Measurements from ENCODE around the gene SLC17A9.
"Not testable (repeated sequence)": the region's sequence is repeated elsewhere in the genome, so short reads cannot be mapped to it uniquely, and the experiment has no call there.

Gene SLC17A9

DNA sequence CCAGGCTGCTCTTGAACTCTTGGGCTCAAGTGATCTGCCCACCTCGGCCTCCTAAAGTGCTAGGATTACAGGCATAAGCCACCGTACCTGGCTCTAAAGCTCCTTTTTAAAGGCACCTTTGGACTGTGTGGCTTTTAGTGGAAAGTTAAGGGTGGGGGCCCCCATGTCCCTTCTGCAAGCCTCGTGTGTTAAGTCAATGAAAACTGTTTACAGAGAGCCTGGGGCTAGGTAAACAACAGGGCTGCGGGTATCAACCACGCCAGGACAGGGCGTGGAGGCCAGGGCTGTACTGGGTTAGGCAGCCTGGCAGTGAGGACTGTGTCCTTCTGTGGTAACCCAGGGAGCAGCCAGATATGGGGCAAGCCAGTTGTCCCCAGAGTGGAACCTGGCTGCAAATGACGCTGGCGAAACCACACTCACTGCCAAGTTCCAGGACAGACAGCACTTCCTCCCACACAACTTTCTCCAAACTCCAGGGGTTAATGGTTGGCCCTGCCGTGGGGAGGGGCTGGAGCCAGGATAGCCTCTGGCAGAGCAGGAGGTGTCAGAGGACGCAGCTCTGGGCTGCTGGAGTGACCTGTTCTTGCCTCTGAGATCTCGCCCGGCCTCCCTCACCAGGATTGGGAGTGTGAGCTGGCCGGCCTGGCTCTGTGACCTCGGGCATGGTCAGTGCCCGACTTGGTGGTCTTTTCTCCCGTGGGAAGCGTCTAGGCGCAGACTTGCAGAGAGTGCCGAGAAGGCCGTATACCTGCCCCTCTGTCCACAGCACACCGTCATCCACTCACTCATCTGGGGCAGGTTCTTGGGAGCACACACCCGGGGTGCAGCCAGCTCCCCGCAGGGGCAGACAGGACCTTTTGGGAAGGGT, 3.2 kb downstream of the SLC17A9 start:
- DNase-seq (ENCODE audit: low read depth in 1 of 2, low spot score in 1 of 2) = no peak

DNA sequence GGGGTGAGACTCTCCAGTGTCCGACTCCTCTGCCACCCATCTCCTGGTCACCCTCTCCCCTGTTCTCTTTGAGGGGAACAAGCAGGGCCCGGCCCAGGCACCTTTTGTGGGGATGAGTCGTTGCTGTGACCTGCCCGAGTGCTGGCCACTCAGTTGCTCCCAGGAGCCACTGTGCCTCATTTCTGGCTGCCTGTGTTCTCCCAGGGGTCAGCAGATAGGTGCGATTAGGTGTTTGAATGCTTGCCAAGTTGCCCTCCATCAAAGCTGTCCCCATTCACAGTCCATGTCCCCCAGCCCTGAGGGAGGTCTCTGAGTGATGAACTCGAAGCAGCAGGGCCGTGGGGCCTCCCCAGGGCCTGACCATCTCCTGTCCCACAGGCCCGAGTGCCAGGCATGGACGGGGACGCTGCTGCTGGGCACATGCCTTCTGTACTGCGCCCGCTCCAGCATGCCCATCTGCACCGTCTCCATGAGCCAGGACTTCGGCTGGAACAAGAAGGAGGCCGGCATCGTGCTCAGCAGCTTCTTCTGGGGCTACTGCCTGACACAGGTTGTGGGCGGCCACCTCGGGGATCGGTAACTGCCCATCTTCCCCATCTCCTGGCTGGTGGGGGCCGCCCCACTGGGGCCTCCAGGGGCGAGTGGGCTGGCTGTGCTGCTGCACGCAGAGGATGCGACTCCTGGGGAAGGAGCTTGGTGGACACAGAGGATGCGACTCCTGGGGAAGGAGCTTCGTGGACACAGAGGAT, 4.1 kb downstream of the SLC17A9 start:
- DNase-seq (ENCODE audit: low read depth in 1 of 2, low spot score in 1 of 2) = no peak

DNA sequence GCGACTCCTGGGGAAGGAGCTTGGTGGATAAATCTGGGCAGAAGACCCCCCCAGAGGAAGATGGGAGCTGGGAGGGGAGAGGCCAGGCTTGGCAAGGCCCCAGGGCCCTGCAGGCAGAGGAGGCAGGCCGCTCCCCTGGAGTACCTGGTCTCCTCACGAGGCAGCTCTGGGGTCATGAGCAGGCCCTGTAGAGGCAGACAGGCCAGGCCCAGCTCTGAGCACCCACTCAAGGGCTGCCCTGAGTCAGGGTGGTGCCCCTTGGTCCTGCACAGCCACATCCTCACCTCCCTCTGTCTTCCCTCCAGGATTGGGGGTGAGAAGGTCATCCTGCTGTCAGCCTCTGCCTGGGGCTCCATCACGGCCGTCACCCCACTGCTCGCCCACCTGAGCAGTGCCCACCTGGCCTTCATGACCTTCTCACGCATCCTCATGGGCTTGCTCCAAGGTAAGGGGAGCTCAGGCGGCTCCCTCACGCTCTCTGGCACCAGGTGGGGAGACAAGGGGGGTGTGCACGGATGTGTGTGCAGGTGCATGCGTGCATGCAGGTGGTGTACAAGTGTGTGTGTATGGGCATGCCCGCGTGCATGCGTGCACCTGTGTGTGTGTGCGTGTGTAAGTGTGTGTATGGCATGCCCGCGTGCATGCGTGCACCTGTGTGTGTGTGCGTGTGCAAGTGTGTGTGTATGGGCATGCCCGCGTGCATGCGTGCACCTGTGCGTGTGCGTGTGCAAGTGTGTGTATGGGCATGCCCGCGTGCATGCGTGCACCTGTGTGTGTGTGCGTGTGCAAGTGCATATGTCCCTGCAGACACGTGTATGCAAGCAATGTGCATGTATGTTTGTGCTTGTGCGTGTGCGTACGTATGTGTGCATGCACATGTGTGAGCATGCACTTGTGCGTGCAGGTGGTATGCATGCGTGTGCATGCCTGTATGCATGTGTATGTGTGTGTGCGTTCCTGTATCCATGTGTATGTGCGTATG, 4.9 kb downstream of the SLC17A9 start:
- no peak for DNase-seq (ENCODE audit: low read depth in 1 of 2, low spot score in 1 of 2)

DNA sequence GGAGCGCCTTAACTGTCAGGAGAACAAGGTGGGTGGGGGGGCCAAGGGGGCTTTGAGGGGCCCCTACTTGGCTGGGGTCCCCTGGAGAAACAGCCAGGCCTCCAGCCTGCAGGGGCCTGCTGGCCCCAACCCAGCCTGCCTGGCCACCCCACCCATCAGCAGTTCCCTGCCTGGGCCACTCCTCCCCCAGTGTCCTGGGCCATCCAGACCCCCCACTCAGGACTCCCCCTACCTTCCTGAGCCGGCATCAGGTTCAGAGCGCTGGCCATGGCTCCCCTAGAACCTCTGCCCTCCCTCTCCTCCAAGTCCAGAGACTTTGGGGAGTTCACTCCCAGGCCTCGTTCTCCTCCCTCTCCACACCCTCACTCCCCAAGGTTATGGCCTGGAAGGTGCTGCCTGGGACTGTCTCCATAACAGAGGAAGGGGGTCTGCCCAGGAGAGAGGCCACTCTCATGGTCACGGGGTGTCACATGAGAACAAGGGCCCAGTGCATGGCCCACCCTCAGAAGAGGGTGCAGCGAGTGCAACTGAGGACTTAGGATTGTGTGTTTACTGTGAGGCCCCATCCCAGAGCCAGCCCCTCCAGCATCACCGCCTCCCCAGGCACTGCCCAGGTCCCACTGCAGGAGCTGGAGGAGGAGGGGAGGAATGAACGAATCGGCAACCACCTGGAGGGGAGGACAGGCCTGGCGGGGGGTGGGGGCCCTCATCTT, 6.0 kb downstream of the SLC17A9 start:
- no peak for DNase-seq (ENCODE audit: low read depth in 1 of 2, low spot score in 1 of 2)

DNA sequence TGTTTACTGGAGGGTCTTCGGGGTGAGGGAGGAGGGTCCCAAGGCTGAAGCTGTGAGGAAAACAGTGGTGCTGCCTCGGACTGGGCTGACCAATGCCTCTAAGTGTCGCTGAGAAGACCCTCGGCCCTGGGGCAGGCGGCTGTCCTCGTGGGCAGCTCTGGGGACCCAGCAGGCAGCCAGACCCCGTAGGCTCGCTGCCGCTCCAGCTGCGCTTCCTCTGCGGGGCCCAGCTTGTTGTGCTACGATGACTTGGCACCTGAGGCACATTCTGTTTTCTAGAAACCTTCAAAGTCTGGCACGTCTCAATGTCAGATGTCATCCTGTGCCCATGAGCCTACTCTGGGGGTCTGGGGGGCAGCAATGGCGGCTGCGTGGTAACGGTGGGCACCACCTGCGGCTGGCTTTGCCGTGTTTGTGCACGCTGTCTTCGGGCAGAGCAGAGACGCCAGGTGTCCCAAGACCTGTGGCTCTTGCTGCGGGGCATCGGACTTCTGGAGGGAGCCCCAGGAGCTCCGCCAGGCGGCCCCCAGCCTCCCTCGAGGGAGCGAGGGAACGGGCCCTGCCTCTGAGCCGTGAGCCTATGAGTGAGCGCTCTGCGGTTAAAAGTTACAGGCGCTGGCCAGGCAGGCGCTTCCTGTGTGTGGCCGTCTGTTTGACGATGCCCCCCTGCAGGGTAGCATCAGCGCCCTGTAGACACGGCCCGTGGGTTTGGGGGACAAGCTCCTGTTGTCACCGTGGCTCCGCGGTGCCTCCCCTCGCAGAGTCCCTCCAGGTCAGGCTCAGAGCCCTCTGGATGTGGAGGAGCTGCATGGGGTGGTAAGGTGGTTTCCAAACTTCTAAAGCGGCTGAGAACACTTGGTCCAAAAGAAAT, 6.8 kb downstream of the SLC17A9 start:
- DNase-seq (ENCODE audit: low read depth in 1 of 2, low spot score in 1 of 2) = no peak

DNA sequence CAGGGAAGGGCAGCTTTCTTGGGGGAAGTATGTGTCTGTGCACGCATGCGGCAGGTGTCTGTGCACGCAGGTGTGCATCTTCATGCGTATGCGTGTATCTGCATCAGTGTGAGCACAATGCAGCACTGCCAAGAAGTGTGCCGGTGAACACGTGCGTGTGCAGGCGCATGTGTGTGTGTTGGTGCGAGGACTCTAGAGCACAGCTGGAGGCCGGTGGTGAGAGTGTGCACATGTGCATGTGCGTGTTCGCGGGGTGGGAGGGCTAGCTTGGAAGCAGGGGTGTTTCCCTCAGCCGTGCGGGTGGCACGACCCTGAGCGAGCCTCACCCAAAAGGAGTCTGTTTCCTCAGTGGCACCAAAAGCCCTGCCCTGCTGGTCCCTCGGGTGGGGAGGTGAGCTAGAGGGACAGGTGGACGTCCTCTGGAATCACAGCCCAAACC, 7.5 kb downstream of the SLC17A9 start:
- no peak for DNase-seq (ENCODE audit: low read depth in 1 of 2, low spot score in 1 of 2)

DNA sequence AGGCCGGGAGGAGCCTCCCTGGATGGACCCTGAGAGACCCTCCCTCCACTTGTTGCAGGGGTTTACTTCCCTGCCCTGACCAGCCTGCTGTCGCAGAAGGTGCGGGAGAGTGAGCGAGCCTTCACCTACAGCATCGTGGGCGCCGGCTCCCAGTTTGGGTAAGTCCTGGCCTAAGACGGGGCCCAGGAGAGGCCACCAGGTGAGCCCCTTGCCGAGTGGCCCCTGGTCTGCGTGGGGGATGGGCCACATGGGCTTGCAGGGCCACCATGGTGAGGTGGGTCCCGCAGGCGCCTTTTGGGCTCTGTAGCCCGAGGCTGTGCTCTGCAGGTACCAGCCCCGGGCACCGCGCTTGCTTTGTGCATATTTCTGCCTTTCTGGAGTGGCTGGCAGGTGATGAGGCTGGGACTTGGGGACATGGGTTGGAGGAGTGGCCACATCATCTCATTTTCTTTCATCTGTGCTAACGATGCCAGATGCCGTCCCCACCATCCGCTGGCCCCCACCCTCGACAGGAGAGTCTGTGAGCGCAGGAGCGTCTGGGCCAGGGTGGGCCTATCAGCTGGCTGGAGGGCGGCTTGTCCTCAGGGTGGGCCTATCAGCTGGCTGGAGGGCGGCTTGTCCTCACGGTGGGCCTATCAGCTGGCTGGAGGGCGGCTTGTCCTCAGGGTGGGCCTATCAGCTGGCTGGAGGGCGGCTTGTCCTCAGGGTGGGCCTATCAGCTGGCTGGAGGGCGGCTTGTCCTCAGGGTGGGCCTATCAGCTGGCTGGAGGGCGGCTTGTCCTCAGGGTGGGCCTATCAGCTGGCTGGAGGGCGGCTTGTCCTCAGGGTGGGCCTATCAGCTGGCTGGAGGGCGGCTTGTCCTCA, 8.2 kb downstream of the SLC17A9 start:
- DNase-seq (ENCODE audit: low read depth in 1 of 2, low spot score in 1 of 2) = not testable (repeated sequence)

DNA sequence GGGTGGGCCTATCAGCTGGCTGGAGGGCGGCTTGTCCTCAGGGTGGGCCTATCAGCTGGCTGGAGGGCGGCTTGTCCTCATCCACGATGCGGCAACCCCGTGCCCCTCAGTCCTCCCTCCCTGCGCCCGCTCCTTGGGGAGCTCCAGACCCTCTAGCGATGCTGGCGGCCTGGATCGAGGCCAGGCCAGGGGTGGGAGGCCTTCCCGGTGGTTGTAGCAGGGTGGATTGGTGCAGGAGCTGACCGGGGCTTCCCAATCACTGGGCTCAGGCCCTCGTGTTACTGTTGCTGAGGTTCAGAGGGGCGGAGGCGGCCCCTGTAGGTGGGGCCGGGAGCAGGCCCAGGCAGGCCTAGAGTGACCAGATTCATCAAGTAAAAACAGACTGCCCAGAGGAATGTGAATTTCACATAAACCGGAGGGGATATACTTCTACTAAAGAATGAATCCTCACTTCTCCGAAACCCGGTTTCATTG, 8.8 kb downstream of the SLC17A9 start:
- DNase-seq (ENCODE audit: low read depth in 1 of 2, low spot score in 1 of 2) = no peak

DNA sequence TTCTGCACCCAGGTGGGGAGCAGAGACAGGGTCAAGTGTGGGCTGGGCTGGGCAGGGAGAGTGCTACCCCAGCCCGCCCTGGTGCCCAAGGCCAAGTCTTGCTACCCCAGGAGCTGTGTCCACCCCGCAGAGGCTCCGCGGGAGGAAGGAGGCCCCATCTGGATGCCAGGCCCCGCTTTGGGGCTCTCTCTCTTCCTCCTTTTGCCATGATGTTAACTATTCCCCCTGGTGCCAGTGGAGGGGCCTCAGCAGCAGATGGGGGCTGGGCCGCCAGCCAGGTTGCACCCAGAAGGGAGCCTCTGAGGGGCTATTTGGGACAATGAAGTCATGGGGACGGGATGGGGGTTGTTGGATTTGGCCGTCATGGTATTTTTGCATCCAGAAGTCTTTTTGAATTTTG, 9.3 kb downstream of the SLC17A9 start:
- no peak for DNase-seq (ENCODE audit: low read depth in 1 of 2, low spot score in 1 of 2)

DNA sequence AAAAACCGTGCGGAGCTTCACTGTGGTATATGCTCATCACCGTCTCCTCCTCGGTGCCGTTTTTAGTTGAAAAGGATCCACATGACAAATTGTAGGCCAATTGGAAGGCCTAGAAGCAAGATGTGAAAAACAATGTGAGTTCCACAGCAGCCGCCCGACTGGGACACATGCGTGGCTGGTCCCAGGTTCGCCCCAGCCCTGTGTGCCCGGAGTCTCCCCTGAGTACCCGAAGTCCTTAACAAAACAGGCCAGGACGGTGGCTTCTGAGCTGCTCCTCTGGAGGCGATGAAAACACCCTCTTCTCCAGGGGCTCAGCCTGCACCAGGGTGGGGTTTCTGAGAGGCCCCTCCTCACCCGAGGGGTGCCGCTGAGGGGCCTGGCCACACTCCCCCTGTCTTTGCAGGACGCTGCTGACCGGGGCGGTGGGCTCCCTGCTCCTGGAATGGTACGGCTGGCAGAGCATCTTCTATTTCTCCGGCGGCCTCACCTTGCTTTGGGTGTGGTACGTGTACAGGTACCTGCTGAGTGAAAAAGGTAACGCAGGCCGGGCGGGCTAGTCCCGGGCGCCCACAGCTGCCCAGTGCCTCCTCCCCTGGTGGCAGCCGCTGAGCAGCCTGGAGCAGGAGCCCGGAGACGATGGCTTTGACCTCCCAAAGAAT, 9.8 kb downstream of the SLC17A9 start:
- no peak for DNase-seq (ENCODE audit: low read depth in 1 of 2, low spot score in 1 of 2)

DNA sequence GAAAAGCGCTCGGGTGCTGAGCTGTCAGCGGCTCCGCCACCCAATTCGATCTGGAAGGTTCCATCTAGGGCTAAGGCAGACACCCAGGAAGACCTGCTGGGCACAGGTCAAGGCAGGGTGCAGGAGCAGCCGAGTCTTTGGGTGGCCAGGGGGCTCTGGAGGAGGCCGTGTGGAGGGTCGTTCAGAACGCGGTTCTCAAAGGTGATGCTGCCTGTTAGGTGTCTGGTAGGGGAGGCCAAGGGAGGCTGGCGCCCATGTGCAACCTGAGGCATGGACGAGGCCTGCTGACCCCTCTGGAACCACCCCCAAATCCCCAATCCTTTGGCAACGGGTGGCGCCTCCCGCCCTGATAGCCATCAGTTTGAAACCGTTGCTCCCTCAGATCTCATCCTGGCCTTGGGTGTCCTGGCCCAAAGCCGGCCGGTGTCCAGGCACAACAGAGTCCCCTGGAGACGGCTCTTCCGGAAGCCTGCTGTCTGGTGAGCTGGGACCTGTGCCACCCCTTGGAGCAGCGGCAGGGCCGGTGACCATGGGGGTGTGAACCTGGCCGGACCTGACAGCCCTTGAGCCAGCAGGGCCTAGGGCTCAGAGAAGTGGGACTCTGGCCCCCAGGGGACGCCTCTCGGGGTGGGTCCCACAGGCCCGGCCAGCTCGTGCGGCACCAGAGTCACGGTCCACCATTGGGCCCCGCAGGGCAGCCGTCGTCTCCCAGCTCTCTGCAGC, 10.5 kb downstream of the SLC17A9 start:
- DNase-seq (ENCODE audit: low read depth in 1 of 2, low spot score in 1 of 2) = no peak

DNA sequence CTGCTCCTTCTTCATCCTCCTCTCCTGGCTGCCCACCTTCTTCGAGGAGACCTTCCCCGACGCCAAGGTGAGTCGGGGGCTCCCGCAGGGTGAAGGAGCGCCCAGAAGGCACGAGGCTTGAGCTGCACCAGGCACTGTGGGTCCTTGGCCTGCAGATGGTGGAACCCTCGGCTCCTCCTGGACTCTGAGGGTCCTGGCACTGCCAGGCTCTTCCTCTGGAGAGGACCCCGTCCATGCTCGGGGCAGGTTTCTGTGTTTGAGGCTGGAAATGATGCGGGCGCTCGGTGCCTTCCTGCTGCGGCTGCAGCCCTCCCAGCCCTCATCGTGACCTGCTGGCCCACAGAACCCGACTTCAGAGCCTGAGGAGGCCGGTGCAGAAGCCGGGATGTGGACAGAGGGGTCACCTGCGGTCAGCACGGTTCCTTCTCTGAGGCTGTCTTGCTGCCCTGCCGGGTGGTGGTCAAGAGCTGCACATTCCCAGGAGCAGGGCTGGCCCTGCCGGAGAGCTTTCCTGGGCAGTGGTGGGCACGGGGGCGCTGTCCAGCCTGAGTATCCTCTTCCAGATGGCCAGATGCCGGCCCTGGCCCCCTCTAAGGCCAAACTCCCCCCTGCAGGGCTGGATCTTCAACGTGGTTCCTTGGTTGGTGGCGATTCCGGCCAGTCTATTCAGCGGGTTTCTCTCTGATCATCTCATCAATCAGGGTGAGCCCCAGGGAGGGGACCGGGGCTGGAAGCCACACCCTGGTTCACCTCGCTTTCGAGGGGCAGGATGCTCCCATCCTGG, 11.3 kb downstream of the SLC17A9 start:
- DNase-seq (ENCODE audit: low read depth in 1 of 2, low spot score in 1 of 2) = no peak

DNA sequence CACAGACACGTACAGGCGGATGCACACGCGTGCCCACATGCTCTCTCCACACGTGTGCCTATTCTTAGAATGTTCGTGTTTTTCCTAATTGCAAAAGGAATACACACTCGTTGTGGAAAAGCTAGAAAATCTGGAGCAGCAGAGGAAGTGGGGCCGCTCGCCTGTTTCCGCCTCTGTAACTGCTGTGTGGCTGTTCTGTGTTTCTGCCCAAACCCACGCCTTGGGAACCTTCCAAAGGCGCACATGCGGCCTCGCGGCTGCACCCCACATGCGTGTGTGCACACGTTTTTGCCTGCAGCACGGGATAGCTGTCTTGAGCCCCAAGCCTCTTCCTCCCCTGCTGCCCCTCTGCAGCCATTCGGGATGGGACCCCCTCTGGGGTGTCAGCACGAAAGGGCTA, 12.2 kb downstream of the SLC17A9 start:
- DNase-seq (ENCODE audit: low read depth in 1 of 2, low spot score in 1 of 2) = no peak

DNA sequence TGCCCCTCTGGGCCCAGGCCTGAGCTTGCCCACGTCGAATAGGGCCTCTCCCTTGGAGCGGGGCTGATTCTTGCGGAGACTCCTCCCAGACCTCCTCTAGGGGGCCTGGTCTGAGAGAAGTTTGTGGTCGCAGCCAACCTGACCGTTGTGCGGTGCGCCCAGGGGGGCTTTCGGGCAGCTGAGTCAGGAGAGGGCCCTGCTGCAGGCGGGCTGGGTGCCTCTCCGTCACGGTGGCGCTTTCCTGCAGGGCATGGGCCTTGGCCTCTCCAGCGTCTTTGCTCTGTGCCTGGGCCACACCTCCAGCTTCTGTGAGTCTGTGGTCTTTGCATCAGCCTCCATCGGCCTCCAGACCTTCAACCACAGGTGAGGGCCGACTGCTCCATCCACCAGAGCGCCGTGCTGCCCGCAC, 12.9 kb downstream of the SLC17A9 start:
- no peak for DNase-seq (ENCODE audit: low read depth in 1 of 2, low spot score in 1 of 2)

DNA sequence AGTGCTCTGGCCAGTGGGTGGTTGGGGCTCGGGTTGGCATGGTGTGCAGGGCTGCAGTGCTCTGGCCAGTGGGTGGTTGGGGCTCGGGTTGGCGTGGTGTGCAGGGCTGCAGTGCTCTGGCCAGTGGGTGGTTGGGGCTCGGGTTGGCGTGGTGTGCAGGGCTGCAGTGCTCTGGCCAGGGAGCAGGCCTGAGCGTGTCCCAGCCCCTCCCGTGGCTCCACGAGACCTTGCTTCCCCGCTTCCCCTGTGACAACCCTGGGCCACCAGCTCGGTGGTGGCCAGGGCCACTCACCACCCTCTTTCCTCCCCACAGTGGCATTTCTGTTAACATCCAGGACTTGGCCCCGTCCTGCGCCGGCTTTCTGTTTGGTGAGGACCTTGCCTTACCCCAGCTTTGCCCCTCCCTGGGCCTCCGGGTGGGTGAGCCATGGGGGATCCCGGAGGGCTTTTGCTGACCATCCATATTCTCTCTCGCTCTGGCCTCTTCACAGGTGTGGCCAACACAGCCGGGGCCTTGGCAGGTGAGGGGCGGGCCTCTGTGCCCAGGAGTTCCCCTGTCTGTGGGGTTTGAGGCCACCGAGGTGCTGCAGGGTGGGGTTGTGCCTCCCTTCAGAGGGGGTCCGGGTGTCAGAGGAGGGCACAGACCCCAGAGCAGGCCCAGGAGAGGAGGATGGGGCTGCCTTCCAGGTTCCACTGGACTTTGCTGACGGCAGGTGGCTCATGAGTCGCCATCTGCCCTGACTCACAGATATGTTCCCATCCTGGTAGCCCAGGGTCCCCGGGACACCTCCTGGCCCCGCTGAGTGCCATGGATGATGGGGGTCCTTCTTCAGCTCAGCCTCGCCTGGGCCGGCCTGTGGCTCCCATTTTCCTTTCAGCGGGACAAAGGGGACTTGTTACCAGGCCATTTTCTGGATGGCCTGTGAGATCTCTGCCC, 14.0 kb downstream of the SLC17A9 start:
- DNase-seq (ENCODE audit: low read depth in 1 of 2, low spot score in 1 of 2) = no peak

DNA sequence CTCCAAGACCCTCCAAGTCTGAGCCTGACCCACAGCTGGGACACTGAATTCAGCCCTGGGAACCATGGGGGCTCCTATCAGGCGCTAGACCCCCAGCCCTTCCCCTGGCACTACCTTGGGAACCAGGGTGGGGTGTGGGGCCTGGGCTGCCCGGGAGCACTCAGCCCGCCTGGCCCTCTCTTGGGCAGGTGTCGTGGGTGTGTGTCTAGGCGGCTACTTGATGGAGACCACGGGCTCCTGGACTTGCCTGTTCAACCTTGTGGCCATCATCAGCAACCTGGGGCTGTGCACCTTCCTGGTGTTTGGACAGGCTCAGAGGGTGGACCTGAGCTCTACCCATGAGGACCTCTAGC, 14.6 kb downstream of the SLC17A9 start:
- DNase-seq (ENCODE audit: low read depth in 1 of 2, low spot score in 1 of 2) = no peak

Data from activated T-helper 1 cell treated with anti-CD3 and anti-CD28 coated beads, Interleukin-2, amount 50 U/mL, for 16 hours (primary cell).